ENCODE results near the gene COG8.

Gene COG8

GRCh38 chr16:69318911-69319289, 20.5 kb downstream of the COG8 start:
- TF ChIP-seq, protein P1, sequence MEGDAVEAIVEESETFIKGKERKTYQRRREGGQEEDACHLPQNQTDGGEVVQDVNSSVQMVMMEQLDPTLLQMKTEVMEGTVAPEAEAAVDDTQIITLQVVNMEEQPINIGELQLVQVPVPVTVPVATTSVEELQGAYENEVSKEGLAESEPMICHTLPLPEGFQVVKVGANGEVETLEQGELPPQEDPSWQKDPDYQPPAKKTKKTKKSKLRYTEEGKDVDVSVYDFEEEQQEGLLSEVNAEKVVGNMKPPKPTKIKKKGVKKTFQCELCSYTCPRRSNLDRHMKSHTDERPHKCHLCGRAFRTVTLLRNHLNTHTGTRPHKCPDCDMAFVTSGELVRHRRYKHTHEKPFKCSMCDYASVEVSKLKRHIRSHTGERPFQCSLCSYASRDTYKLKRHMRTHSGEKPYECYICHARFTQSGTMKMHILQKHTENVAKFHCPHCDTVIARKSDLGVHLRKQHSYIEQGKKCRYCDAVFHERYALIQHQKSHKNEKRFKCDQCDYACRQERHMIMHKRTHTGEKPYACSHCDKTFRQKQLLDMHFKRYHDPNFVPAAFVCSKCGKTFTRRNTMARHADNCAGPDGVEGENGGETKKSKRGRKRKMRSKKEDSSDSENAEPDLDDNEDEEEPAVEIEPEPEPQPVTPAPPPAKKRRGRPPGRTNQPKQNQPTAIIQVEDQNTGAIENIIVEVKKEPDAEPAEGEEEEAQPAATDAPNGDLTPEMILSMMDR (IDR thresholded peaks at IDR 0.05; ENCODE audit: extremely low read depth, missing control alignments): no peak
- DNase-seq (ENCODE audit: low spot score): no peak

- TF ChIP-seq, protein P1 (IDR thresholded peaks at IDR 0.05; ENCODE audit: extremely low read depth, missing control alignments): no peak
- DNase-seq (ENCODE audit: low spot score): no peak
Measured at GRCh38 chr16:69318177-69318910, 21.0 kb downstream of the COG8 start.

DNA sequence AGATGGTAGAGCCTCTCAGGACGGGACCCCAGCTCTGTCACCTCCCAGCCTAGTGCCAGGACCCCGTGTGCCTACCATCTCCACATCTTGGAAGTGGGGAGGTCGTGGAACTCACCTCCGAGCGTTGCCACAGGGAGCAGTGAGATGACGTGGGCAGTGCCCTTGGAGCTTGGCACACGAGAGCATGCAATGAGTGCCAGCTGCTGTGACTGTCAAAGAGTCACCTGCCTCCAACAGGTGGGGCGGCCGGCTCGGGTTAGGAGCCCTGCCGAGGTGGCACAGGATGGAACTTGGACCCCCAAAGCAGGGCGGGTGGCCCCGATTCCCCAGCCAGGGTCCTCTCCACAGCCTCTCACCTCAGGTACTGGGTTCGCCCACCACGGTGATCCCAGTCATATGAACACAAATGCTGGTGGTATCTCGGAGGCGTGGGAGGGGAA, 22.7 kb downstream of the COG8 start:
- TF ChIP-seq, protein P1 (IDR thresholded peaks at IDR 0.05; ENCODE audit: extremely low read depth, missing control alignments): no peak
- DNase-seq (ENCODE audit: low spot score): no peak

DNA sequence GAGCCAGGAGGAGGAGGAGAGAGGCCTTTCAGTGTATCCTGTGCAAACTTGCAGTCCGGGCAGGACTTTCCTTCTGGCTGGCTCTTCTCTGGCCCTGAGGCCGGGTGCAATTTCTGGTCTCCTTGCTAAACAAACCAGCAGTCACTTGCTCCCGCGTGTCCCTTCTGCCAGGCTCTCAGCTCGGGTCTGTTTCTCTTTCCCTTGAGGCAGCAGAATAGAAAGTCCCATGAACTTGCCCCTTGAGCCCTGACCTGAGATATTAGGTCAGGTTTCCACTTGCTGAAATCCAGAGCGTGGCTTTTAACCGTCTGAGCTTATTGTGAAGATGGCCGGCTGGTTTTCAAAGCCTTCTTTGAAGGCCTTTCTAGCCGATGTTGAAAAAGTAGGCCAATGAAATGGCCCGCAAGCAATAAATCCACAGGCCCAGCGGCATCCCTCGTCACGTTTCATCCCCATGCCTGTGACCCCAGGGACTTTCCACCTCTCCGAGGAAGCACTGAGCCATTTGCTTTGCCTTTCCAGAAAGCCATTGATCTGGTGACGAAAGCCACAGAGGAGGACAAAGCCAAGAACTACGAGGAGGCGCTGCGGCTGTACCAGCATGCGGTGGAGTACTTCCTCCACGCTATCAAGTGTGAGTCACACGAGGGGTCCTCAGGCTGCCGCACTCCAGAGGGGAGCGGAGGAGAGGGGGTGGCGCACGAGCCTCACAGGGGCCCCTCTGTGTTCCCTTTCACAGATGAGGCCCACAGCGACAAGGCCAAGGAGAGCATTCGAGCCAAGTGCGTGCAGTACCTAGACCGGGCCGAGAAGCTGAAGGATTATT, 23.7 kb downstream of the COG8 start:
- DNase-seq (ENCODE audit: low spot score): no peak
- TF ChIP-seq, protein P1 (IDR thresholded peaks at IDR 0.05; ENCODE audit: extremely low read depth, missing control alignments): no peak

DNA sequence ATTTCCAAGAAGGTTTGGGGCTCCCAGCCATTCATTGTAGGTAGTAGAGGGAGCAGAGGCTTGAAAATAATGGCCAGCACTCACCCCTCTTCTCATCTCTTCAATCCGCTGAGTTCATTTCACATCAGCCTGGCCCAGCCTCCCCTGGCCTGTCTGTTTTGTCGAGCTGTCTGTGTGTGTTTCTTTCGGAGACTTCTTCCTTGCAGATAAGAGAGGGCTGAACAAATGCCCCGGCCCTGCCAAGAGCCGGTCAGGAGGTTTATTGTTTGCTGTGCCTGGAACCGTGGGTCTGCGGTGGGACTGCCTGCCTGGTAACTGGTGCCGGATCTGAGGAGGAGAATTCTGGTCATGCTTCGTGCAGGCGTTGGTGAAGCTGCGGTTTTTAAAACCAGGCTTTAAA, 24.8 kb downstream of the COG8 start:
- DNase-seq (ENCODE audit: low spot score): no peak
- TF ChIP-seq, protein P1 (IDR thresholded peaks at IDR 0.05; ENCODE audit: extremely low read depth, missing control alignments): no peak

GRCh38 chr16:69313469-69313868, 25.9 kb downstream of the COG8 start:
- TF ChIP-seq, protein P1 (IDR thresholded peaks at IDR 0.05; ENCODE audit: extremely low read depth, missing control alignments): no peak

More at GRCh38 chr16:69313469-69313868, 25.9 kb downstream of the COG8 start:
- DNase-seq (ENCODE audit: low spot score): no peak
